ENCODE data around the gene ADD3. TPM values are rescaled to one million over a fixed set of nuclear protein-coding genes. Genes with fewer than 3 reads are reported as not detected.

Gene ADD3
- total RNA-seq, 1 donor from 2014 or later, result 43.8 TPM

- TF ChIP-seq CTCF (conservative IDR thresholded peaks at IDR 0.05; ENCODE audit: low read depth, low read length), result no peak
- no peak for DNase-seq (ENCODE audit: low read depth)
- H3K4me3 ChIP-seq (ENCODE audit: low read depth, low read length), result no peak overlapping the region
Observed at GRCh38 chr10:110017907-110018306, 10.1 kb downstream of the ADD3 start.

GRCh38 chr10:110020265-110020664, 12.5 kb downstream of the ADD3 start:
- no peak overlapping the region for H3K4me3 ChIP-seq (ENCODE audit: low read depth, low read length)
- no peak for TF ChIP-seq CTCF (conservative IDR thresholded peaks at IDR 0.05; ENCODE audit: low read depth, low read length)
- no peak for DNase-seq (ENCODE audit: low read depth)

DNA sequence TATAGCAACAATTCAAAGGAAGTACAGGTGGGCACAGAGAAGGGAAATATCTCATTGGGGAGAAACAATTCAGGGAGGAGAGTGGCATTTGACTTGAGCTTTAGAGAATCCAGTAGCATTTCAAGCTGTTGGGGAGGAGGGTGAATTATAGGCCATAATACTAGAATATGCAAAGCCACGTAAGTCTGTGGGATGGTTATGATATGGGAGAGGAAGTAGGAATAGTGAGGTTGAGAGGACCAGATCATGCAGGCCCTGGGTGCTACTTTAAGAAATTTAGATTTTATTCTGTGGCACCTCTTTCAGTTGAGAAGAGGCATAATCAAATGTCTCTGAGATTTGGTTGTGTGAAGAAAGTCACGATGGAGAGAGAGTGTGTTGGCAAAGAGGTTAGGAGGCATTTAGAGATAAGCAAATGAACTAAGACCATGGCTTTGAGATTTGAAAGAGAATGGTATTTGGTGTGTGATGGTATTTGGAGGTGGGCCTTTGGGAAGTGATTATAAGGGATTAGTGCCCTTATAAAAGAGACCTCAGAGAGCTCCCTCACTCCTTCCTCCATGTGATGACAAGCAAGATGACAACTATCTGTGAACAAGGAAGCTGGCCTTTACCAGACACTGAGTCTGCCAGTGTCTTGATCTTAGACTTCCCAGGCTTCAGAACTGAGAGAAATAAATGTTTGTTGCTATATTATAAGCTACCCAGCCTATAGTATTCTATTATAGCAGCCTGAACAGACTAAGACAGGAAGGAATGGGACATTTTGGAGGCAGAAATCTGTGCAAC, 15.1 kb downstream of the ADD3 start:
- H3K4me3 ChIP-seq (ENCODE audit: low read depth, low read length), result no peak overlapping the region
- no peak for TF ChIP-seq CTCF (conservative IDR thresholded peaks at IDR 0.05; ENCODE audit: low read depth, low read length)
- no peak for DNase-seq (ENCODE audit: low read depth)

- DNase-seq (ENCODE audit: low read depth), result no peak
- no peak overlapping the region for H3K4me3 ChIP-seq (ENCODE audit: low read depth, low read length)
- no peak for TF ChIP-seq CTCF (conservative IDR thresholded peaks at IDR 0.05; ENCODE audit: low read depth, low read length)
Observed at GRCh38 chr10:110023785-110024465, 16.1 kb downstream of the ADD3 start.

GRCh38 chr10:110029450-110029849, 21.7 kb downstream of the ADD3 start:
- H3K4me3 ChIP-seq (ENCODE audit: low read depth, low read length), result no peak overlapping the region
- DNase-seq (ENCODE audit: low read depth), result no peak
- TF ChIP-seq CTCF (conservative IDR thresholded peaks at IDR 0.05; ENCODE audit: low read depth, low read length), result no peak

DNA sequence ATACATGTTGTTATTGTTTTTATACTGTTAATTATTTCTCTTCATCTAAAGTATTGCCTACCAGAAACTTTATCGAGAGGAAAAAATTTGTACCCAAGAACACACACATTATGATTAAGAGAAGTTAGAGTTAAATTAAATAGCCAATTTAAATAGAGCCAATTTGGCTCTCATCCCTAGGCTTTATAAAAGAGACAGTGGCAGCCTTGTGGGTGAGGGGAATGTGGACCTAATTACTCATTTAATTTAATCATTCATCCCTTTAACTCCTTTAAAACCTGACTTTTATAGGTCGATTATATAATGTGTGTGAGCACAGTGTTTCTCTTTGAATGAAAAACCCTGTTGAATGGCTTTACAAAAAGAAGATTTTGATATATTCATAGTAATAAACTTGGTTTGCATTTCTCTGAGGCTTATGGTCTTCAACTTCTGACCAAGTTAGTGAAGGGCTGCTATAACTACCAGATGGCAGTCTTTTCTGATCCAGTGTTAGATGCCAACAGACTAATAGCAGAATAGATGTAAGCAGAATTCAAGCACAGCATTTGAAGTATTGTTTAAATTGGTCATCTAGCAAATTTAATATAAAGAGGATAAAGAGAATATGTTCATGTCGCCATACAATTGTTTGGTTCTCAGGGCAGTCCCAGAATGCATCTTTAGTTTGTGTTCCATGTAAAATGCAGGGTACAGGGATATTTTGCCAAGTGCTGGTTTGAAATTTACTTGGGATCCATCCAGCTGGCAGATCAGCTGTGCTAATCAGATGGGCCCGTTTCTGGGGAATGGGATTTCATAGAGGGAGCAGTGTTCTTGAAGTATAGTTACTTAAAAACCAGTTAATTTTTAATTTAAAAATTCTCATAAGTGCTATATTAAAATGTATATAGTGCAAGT, 25.3 kb downstream of the ADD3 start:
- no peak overlapping the region for H3K4me3 ChIP-seq (ENCODE audit: low read depth, low read length)
- TF ChIP-seq CTCF (conservative IDR thresholded peaks at IDR 0.05; ENCODE audit: low read depth, low read length), result no peak
- no peak for DNase-seq (ENCODE audit: low read depth)

Measured in epithelial cell of proximal tubule (primary cell).